ENCODE measurements around the gene HTR1D.

HTR1D gene

GRCh38 chr1:23150125-23150524, 67.2 kb downstream of the HTR1D start:
- DNase-seq: no peak

DNA sequence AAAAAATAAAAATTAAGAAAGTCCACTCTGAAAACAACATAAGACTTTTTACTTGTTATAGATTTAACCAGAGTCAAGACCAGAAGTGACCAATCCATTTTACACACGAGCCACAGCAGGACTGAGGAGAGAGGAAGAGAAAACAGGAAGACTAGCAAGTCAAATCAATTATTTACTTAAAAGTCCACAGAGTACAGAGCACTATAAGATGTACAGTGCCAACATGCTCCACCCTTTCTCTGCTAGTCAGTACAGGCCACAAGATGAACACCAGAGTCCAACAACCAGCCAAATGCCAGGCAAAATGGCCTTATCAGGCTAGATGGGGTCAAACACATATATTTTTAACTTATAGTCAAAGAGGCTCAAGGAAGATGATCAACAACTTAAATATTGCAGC, 68.2 kb downstream of the HTR1D start:
- no peak for DNase-seq

DNA sequence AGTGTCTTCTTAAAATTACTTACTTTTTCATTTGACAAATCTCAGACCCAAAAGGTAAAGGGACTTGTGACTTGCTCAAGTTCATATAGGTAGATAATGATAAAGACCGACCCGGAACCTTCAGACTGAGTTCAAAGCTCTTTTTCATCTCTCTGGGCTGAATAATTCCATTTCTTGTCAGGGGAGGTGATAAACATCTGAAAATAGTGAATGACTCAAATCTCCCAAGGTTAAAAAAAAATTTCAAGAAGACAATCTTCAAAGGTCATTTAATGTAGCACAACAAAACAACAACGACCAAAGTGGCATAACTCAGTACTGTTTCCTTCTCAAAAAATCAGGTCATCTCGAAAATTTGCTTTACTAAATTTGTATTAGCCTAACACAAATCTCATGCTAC, 69.2 kb downstream of the HTR1D start:
- no peak for DNase-seq

Data from DMS79 treated with DMSO at 0.1 percent for 48 hours (cell line).